ENCODE results near the gene SSH3.
"Not testable (repeated sequence)": the region's sequence is repeated elsewhere in the genome, so short reads cannot be mapped to it uniquely, and the experiment has no call there.

The SSH3 gene

DNA sequence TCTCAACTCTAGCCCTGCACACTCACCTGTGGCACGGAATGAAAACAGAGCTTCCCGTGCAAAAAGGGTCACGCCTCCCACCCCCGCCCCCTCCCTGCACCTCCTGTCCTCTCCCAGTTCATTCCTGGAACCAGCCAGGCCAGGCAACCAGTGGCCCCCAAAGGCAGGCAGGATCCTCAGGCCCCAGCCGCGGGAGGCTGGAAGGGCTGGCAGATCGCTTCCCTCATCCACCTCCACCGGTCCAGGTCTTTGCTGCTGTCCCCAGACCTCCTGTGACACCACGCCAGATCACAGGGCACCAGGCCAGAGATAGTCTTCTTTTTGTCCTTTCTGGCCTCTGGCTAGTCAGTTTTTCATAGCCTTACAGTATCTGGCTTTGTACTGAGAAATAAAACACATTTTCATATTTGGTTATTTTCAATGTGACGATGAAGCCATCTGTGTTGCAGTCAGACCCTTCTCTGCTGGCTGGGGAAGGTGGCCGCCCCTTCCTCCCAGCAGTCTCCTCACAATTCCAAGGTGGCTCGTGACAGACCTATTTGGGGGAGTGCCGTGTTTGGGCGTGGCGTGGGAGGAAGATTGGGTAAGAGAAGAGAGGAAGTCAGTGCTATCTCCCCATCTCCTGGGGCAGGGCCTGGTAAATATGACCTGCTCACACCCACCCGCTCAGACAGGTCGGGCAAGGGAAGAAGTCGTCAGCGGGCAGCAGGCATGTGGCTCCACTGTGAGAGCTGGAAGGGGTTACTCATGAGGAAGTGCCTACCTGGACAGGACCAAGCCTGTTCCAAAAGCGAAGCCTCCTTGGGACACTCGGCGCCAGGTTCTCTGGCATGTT is 9.1 kb downstream of the SSH3 start:
- DNase-seq (ENCODE audit: low spot score), result no peak

DNA sequence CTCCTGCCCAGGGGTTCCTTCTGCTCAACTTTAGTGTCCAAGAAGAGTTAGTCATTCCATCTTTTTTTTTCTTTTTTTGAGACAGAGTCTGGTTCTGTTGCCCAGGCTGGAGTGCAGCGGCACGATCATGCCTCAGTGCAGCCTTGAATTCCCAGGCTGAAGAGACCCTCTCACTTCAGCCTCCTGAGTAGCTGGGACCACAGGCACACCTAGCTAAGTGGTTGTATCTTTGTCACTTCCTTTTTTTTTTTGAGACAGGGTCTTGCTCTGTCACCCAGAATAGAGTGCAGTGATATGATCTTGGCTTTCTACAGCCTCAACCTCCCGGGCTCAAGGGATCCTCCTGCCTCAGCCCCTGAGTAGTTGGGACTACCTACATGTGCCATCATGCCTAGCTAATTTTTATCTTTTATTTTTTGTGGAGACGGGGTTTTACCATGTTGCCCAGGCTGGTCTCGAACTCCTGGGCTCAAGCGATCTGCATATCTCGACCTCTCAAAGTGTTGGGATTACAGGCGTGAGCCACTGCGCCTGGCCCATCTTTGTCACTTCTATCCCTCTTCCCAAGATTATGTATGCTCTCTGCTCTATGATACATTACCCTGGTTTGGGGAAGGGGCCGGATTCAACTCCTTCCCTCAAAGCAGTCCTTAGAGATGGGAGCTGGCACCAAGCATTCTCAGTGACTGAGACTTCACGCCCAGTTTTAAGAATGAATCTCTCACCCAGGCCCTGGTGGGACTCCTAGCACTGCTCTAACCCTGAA is 10.0 kb downstream of the SSH3 start:
- no peak for DNase-seq (ENCODE audit: low spot score)

DNA sequence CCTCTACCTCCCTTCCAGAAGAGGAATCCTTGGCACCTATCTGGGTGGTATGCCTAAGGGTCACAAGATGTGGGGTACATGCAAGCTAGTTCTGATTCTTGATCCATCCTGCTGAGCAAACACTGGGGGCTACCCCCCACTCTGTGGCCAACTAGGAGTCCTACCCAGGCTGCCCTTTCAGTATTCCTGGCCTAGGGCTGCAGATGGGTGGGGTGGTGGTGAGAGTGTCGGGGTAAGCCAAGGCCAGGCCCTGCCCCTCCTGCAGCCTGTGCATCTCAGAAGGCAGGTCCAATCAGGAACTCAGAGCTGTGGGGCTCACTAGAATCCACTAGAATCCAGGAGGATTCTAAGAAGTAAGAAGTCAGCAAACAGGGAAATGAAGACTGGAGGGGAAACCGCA is 10.9 kb downstream of the SSH3 start:
- no peak for DNase-seq (ENCODE audit: low spot score)

DNA sequence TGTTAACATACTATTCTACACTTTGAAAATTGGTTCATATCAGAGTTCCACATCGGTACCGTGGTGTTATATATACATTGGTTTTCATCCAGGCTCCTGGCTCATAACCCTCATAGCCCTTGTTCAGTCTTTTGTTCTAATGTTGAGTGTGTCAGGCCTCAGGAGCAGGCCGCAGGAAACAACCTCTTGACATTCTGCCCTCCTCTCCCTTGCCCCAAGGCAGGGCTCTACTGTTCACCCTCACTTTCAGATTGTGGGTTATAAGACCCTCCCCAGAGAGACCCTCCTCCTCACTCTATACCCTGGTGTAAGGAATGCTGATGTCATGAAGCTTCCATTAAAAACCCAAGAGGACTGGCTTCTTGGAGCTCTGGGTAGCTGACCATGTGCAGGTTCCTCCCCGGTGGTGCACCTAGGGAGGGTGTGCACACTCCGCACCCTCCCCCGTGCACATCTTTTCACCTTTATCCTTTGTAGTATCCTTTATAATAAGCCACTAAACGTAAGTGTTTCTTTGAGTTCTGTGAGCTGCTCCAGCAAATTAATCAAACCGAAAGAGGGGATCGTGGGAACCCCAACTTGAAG is 12.1 kb downstream of the SSH3 start:
- no peak for DNase-seq (ENCODE audit: low spot score)

DNA sequence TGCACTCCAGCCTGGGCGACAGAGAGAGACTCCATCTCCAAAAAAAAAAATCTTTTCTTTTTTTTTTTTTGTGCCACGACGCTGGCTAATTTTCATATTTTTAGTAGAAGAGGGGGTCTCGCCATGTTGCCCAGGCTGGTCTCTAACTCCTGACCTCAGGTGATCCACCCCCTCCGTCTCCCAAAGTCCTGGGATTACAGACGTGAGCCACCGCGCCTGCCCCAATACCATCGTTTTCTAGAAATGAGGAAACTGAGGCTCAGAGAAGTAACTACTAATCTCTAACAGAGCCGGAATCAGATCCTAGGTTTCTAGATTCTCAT is 13.5 kb downstream of the SSH3 start:
- DNase-seq (ENCODE audit: low spot score), result no peak

DNA sequence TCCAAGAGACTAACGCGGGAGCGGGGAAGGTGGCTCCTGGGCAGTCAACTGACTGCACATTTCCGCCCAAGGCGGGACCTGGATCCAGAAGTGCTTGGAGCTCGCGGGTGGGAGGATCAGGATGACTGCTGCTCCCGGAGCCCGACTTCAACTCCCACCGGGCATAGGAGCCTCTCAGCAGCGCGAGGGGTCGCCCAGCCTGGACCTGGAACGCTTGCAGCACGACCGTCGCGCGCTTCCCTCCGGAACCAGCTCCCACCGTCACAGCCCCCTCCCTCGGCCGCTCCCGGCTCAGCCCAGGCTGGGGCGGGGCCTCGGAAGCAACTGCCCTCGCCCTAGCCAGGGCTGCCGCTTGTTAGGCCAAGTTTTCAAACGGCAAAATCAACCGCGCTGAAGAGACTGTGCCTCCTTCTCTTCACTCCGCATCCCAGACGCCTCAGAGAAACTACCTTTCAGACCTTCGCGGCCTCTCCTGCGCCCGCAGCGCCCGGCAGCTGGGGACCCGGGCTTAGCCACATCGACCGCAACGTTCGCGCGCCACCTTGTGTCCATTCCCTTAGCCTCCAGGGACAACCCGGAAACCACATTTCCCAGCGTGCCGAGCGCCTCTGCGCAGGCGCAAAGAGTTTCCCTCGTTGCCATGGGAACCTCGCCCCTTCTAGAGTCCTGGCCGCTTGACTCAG is 14.0 kb downstream of the SSH3 start:
- peak; percentile 94 for DNase-seq (ENCODE audit: low spot score)

DNA sequence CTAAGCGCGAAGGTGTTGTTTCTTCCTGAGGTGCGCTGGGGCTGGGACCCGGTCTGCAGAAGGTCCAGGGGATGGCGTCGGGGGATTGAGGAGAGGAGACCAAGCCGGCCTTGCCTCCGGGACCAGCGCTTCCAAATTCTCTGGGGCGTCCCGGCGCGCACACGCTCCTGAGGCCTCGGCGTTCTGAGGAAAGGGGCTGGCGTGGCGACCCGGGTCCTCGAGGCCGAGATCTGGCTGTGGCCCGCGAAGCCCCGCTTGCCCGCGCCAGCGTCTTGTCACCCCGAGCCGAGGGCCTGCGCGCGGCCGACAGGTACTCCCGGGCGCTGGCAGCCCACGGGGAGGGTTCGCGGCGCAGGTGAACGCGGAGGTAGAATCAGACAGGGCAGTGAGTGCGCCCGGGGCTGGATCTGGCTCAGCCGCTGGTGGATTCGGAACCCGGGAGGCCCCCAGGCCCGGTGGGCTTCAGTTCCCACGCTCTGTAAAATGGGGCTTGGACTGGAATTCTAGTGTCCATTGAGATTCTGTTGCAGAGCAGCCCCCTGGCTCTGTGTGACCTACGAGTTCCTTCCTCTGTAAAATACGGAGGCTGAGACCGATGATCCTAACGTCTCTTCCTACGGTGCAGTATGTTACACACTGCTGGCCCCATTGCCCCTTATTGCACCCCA is 14.7 kb downstream of the SSH3 start:
- no peak for DNase-seq (ENCODE audit: low spot score)

DNA sequence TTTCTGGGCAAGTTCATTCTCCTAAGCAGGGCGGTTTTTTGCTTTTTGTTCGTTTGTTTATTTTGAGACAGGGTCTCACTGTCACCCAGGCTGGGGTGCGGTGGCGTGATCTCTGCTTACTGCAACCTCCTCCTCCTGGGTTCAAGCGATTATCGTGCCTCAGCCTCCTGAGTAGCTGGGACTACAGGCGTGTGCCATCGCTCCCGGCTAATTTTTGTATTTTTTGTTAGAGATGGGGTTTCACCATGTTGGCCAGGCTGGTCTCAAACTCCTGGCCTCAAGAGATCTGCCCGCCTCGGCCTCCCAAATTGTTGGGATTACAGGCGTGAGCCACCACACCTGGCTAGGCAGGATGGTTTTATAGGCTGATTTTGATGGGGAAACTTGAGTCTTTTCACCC is 15.5 kb downstream of the SSH3 start:
- not testable (repeated sequence) for DNase-seq (ENCODE audit: low spot score)

DNA sequence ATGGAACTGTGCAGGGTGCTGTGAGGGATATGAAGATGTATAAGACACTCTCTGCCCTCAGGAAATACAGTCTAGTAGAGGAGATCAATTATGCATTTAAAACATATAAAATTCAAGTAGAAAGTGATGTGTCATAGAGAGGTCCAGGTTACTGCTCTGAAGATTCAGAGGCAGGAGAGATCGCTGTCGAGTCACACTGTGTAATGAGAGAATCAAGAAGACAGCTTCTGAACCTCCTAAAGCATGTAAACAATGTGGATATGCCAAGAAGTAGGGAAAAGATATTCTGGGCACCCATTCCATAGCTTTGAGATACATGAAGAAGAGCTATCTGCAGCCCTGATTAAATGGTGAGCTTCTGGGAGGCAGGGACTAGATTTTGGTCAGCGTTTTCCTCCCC is 16.7 kb downstream of the SSH3 start:
- DNase-seq (ENCODE audit: low spot score), result no peak

DNA sequence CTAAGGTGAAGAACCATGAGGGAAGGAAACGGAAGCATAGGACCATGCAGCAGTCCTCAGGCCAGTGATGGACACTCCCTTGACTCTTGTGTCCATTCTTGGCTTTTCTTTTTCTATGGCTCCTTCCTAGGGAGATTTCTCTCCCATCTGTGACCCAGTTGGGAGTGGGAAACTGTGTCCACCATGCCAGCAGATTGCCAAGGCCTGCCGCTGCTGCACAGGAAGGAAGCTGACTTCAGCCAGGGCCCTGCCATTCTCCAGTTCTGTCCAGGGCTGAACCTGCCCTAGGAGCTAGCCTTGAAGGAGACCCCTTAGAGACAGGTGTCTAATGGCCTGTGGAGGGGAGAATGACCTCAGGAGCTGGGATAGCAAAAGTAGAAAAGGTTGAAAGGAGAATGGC is 17.4 kb downstream of the SSH3 start:
- DNase-seq (ENCODE audit: low spot score), result no peak

DNA sequence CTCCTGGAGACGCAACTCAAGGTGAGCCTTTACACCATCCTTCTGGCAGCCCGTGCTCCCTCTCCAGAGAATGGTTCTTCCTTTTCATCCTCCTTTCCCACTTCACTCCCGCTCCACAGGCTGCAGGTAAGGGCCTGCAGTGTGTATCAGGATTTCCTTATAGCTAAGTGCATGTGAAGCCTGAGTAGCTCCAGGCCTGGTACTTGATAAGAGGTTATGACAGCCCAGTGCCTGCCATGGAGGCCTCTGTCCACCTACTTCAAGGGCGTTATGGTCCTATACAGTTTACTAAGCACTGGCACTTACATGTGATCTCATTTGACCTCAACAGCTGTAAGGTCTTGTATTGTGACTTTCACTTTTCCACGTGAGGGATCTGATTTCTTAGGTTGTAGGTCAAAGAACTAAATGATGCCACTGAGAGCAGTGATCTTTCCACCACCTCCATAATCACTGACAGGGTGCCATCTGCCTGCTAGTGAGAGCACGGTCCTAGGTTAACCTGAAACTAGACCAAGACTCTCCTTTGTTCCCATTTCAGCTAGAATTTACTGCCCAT is 18.1 kb downstream of the SSH3 start:
- no peak for DNase-seq (ENCODE audit: low spot score)

DNA sequence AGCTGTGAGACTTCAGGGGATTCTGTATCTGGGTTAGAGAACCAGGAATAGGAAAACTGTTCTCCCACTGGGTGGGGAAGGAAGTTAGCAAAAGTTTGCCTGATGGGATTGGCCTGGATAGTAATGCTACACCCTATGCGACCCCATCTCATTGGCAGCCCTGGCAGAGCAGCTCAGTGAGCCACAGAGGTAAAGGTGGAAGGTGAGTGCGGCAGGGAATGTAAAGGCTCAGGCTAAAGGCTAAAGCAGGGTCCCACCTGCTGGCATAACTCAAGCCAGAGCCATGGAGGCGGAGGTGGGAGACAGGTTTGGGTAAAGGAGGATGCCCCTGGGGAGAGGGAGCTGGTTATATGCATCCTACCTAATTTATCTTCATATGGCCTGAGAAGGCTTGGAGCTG is 18.7 kb downstream of the SSH3 start:
- no peak for DNase-seq (ENCODE audit: low spot score)

DNA sequence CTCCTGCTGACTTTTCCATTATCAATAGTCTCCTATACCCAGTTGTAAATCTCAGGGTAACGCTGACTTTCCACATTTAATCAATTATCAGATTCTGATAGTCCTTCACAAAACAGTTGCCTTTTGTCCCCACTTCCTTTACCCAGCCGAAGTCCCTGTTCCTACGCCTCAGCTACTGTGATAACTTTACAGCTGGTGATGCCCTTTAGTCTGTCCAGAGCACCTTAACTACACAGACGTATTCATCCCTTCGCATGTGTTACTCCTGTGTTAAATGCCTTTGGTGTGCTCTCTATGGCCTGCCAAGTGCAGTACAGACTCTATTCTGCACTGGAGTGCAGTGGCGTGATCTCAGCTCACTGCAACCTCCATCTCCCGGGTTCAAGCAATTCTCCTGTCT is 20.2 kb downstream of the SSH3 start:
- no peak for DNase-seq (ENCODE audit: low spot score)

DNA sequence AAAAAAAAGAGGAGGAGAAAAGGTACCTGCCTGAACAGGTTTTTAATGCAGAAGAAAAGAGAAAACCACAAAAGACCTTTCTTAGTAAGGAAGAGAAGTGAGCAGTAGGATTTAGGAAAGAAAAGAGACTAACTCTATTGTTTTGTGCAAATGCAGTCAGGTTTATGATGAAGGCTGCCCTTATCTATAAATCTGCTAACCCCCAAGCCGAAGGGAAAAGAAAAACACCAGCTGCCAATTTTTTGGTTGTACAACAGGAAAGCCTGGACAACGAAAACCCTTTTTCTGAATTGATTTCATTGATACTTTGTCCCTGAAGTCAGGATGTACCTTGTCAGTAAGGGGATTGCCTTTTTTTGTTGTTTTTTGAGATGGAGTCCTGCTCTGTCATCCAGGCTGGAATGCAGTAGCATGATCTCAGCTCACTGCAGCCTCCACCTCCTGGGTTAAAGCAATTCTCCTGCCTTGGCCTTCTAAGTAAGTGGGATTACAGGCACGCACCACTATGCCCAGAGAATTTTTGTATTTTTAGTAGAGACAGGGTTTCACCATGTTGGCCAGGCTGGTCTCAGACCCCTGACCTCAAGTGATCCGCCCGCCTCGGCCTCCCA is 28.9 kb downstream of the SSH3 start:
- DNase-seq (ENCODE audit: low spot score), result no peak

DNA sequence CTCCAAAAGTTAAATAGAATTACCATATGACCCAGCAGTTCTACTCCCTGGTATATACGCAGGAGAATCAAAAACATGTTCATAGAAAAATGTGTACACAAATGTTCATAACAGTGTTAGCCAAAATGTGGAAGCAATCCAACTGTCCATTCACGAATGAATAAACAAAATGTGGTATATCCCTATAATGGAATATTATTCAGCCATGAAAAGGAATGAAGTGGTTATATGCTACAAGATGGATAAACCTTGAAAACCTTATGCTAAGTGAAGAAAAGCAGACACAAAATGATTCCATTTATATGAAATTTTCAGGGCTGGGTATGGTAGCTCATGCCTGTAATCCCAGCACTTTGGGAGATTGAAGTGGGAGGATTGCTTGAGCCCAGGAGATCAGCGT is 33.9 kb downstream of the SSH3 start:
- DNase-seq (ENCODE audit: low spot score), result no peak

DNA sequence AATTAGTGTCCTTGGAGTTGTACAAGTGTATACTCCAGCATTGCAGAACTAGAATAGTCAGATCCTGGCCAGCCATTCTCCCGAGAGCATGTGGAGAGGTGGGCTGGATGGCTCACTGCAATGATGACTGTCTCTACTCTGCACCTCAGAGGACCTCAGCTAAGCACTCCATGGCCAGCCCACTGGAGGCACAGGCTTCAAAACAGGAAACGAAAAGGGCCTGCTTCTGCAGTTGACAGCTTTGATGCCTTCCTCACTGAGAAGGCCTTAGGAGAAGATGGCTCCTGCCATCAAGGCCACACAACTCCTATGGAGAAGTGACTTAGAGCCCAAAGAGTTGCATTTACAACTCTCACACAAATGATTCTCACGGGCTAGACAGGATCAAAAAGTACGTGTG is 40.9 kb downstream of the SSH3 start:
- no peak for DNase-seq (ENCODE audit: low spot score)

DNA sequence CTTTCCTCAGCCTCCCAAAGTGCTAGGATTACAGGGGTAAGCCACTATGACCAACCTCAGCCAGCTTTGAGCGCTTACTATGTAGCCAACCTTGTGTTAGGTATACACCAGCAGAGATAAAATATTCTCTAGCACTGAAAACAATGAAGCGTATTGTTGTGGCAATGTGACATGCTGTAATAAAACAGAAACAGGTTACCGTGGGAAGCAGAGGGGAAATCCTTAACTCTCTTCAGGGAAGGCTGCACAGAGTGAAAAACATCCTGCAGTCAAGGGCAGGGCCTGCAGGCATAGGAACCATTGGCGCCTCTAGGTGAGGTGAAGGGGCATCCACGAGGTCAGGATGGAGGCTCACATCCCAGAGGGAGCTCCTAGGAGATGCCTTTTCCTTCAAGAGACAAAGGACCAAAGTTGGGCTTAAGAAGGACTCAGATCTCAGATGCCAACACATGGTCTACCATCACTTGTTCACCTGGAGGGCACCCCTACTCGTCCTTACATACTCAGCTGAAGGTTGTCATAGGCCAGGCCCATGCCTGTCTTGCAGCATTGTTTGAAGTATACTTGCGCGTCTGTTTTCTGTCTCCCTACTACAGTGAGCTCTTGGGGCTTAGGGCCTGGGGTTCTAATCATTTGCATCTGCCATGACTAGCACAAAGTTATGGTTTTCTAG is 42.1 kb downstream of the SSH3 start:
- no peak for DNase-seq (ENCODE audit: low spot score)

DNA sequence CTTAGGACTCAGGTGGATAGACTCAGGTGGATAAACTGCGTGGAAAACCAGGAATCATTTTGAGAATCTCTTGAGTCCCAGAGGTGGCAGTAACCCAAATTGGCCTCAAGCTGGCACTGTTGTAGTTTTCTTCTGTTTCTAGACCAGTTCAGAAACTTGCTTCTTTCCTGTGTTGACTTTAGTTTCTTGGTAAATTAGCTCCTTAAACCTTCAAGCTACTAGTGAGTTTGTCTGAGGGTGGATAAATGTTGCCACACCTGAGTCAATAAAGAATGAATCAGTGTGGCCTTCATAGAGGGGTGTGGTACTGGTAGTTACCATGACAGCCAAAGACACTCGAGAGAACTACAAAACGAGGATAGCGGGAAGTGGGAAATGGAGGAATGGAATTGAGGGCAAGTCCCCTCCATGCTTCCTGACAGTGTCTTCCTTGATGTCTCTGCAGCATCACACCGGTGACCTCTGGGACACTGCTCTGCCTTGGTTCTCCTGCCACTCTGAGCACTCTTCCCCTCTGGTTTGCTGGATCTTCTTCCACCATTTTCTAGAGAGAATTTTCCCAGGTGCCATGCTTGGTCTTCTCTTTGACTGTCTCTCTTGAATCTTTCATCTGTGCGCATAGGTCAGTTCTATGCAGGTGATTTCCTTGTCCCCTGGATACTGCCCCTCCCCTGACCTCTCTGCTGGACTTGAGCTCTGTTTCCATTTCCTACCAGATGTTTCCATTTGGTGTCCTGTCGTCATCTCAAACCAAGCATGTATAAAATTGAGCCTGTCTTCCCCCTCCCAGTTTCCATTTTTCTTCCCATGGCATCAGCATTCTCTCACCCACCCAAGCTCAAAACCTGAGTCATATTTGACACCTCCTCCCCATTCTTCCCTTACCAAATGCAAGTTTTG is 42.8 kb downstream of the SSH3 start:
- DNase-seq (ENCODE audit: low spot score), result peak; percentile 60

DNA sequence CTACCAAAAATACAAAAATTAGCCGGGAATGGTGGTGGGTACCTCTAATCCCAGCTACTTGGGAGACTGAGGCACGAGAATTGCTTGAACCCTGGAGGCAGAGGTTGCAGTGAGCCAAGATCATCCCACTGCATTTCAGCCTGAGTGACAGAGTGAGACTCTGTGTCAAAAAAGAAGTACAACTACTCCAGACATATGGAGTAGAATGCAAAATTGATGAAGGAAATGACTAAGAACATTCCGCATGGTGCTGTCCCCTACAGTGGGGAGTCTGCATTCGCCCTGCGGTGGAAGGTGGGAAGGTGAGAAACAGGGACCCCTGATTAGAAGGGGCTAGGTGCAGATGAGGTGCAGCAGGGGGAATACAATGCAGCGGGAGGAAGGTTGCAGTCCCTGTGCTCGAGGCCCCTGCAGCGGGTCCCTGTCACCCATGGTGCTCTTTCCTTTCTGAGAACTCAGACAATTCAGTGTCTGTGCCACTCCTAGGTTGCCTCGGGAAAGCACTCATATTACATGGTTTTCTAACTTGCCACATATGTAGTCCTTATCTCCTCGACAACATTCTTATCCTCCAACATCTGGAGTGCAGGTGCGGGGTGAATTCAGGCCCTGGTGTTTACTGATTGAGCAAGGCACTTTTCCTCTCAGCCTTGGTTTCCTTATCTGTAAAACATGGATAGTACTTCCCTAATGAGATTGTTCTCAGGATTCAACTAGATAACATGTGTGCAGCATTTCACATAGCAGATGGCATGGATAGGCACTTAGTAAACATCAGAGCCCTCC is 44.8 kb downstream of the SSH3 start:
- DNase-seq (ENCODE audit: low spot score), result no peak

Data from RKO (cell line).